TTC549 (cell line): ENCODE results near the gene DOCK1.
"Not testable (repeated sequence)": the region's sequence is repeated elsewhere in the genome, so short reads cannot be mapped to it uniquely, and the experiment has no call there.

Experiments used
- FAIRE-seq: peaks from 2 replicates; lab custom pipeline; 2012; peaks lifted over from hg19 to GRCh38; lab: Jason Lieb, UNC

Gene DOCK1

GRCh38 chr10:126904818-126905701 is at the start of gene DOCK1:
TSS of gene DOCK1 (plus strand) at chr10:126905428. CDS start at chr10:126905518, 90 bp downstream.
- no peak for FAIRE-seq

- no peak for FAIRE-seq
Observed at GRCh38 chr10:126857178-126857806, 47.9 kb upstream of the DOCK1 start.

- FAIRE-seq: no peak
Observed at GRCh38 chr10:126867567-126868365, 37.5 kb upstream of the DOCK1 start.

- FAIRE-seq: no peak
Observed at GRCh38 chr10:126868371-126868770, 36.9 kb upstream of the DOCK1 start.

- no peak for FAIRE-seq
Observed at GRCh38 chr10:126872135-126872534, 33.1 kb upstream of the DOCK1 start.

- FAIRE-seq: no peak
Observed at GRCh38 chr10:126872768-126873167, 32.5 kb upstream of the DOCK1 start.

GRCh38 chr10:126876456-126876855 is 28.8 kb upstream of the DOCK1 start:
- FAIRE-seq: no peak

- no peak for FAIRE-seq
Observed at GRCh38 chr10:126877390-126877789, 27.8 kb upstream of the DOCK1 start.

- no peak for FAIRE-seq
Observed at GRCh38 chr10:126878594-126878993, 26.6 kb upstream of the DOCK1 start.

- no peak for FAIRE-seq
Observed at GRCh38 chr10:126880926-126881325, 24.3 kb upstream of the DOCK1 start.

GRCh38 chr10:126882055-126882454 is 23.2 kb upstream of the DOCK1 start:
- not testable (repeated sequence) for FAIRE-seq

GRCh38 chr10:126888436-126888835 is 16.8 kb upstream of the DOCK1 start:
- not testable (repeated sequence) for FAIRE-seq

GRCh38 chr10:126889421-126889820 is 15.8 kb upstream of the DOCK1 start:
- FAIRE-seq: no peak

- FAIRE-seq: not testable (repeated sequence)
Observed at GRCh38 chr10:126890797-126891196, 14.4 kb upstream of the DOCK1 start.

GRCh38 chr10:126892226-126893175 is 12.7 kb upstream of the DOCK1 start:
- FAIRE-seq: no peak

- FAIRE-seq: no peak
Observed at GRCh38 chr10:126893206-126893605, 12.0 kb upstream of the DOCK1 start.

- FAIRE-seq: no peak
Observed at GRCh38 chr10:126893841-126894240, 11.4 kb upstream of the DOCK1 start.

- FAIRE-seq: no peak
Observed at GRCh38 chr10:126895214-126895781, 9.9 kb upstream of the DOCK1 start.

- FAIRE-seq: no peak
Observed at GRCh38 chr10:126898460-126898859, 6.8 kb upstream of the DOCK1 start.

- not testable (repeated sequence) for FAIRE-seq
Observed at GRCh38 chr10:126899529-126899928, 5.7 kb upstream of the DOCK1 start.

- FAIRE-seq: no peak
Observed at GRCh38 chr10:126902157-126902556, 3.1 kb upstream of the DOCK1 start.
